G401 (cell line): ENCODE results near the gene DPP3. TPM values are rescaled to one million over a fixed set of nuclear protein-coding genes. Genes with fewer than 3 reads are reported as not detected.

Experiments used
- DNase-seq: peaks from one replicate; pipeline ENCODE4 v3.0.0-alpha.2; 2015; ENCODE audit warnings: low spot score
- in situ Hi-C: cut with HindIII; loops from 2 replicates; pipeline ENCODE4 v1.10.0; 2016; ENCODE audit warnings: low sequenced_read_pairs, mixed read lengths
- total RNA-seq: library from RNA; depleted of rRNA; stranded (reverse); fragments of >200 nt; shearing (Covaris generic); gene quantifications from 2 replicates; pipeline ENCODE4 v1.2.3, GENCODE V29; 2014

DPP3 gene
- total RNA-seq, 1 experiment from 2014 or later, result 160 TPM

- DNase-seq, result peak; percentile 62
- in situ Hi-C loops, result no loop called here
Measured at GRCh38 chr11:66476841-66477251, 3.4 kb upstream of the DPP3 start.

- in situ Hi-C loops, result no loop called here
- DNase-seq, result no peak
Measured at GRCh38 chr11:66477263-66478201, 2.7 kb upstream of the DPP3 start.

GRCh38 chr11:66478729-66479393 lies 1.4 kb upstream of the DPP3 start:
- DNase-seq, result peak; percentile 23
- in situ Hi-C loops, result no loop called here

- DNase-seq, result no peak
- in situ Hi-C loops, result no loop called here
Measured at GRCh38 chr11:66479394-66480116, 679 bp upstream of the DPP3 start.

- in situ Hi-C loops, result no loop called here
- no peak for DNase-seq
Measured at GRCh38 chr11:66484806-66485380, 4.7 kb downstream of the DPP3 start.

GRCh38 chr11:66488957-66489356 lies 8.7 kb downstream of the DPP3 start:
- in situ Hi-C loops, result no loop called here
- DNase-seq, result no peak

GRCh38 chr11:66489636-66490035 lies 9.4 kb downstream of the DPP3 start:
- peak; percentile 11 for DNase-seq
- in situ Hi-C loops, result no loop called here

- in situ Hi-C loops, result no loop called here
- DNase-seq, result no peak
Measured at GRCh38 chr11:66491315-66491935, 11.2 kb downstream of the DPP3 start.

GRCh38 chr11:66492161-66492865 lies 12.1 kb downstream of the DPP3 start:
- in situ Hi-C loops, result no loop called here
- DNase-seq, result no peak

- in situ Hi-C loops, result no loop called here
- no peak for DNase-seq
Measured at GRCh38 chr11:66493130-66493529, 12.9 kb downstream of the DPP3 start.

- no peak for DNase-seq
- in situ Hi-C loops, result no loop called here
Measured at GRCh38 chr11:66494458-66494857, 14.2 kb downstream of the DPP3 start.

- DNase-seq, result no peak
- in situ Hi-C loops, result no loop called here
Measured at GRCh38 chr11:66494935-66495334, 14.7 kb downstream of the DPP3 start.

- in situ Hi-C loops, result no loop called here
- DNase-seq, result no peak
Measured at GRCh38 chr11:66495401-66495854, 15.2 kb downstream of the DPP3 start.

GRCh38 chr11:66497206-66497605 lies 17.0 kb downstream of the DPP3 start:
- in situ Hi-C loops, result no loop called here
- no peak for DNase-seq

- in situ Hi-C loops, result no loop called here
- no peak for DNase-seq
Measured at GRCh38 chr11:66498506-66498905, 18.3 kb downstream of the DPP3 start.

- DNase-seq, result no peak
- in situ Hi-C loops, result no loop called here
Measured at GRCh38 chr11:66505276-66505816, 25.1 kb downstream of the DPP3 start.

GRCh38 chr11:66509131-66509561 lies 28.9 kb downstream of the DPP3 start:
- in situ Hi-C loops, result no loop called here
- no peak for DNase-seq
